DLD1 (cell line): ENCODE data around the gene PDGFD.
"Not testable (repeated sequence)": the region's sequence is repeated elsewhere in the genome, so short reads cannot be mapped to it uniquely, and the experiment has no call there.

Experiments
- in situ Hi-C: cut with HindIII; loops from 2 replicates; pipeline ENCODE4 v1.10.0; 2017; ENCODE audit warnings: low sequenced_read_pairs

Gene PDGFD

GRCh38 chr11:104058680-104059079 is 105.3 kb downstream of the PDGFD start:
- in situ Hi-C loops, result no loop called here

- in situ Hi-C loops, result no loop called here
Measured at GRCh38 chr11:104057908-104058307, 106.0 kb downstream of the PDGFD start.

GRCh38 chr11:104055596-104055995 is 108.4 kb downstream of the PDGFD start:
- in situ Hi-C loops, result no loop called here

- in situ Hi-C loops, result no loop called here
Measured at GRCh38 chr11:104054911-104055529, 108.9 kb downstream of the PDGFD start.

- in situ Hi-C loops, result no loop called here
Measured at GRCh38 chr11:104053743-104054478, 110.0 kb downstream of the PDGFD start.

GRCh38 chr11:104051778-104052177 is 112.2 kb downstream of the PDGFD start:
- in situ Hi-C loops, result no loop called here

GRCh38 chr11:104049116-104049515 is 114.8 kb downstream of the PDGFD start:
- in situ Hi-C loops, result no loop called here

- in situ Hi-C loops, result not testable (repeated sequence)
Measured at GRCh38 chr11:104046858-104047257, 117.1 kb downstream of the PDGFD start.

- in situ Hi-C loops, result no loop called here
Measured at GRCh38 chr11:104046331-104046730, 117.6 kb downstream of the PDGFD start.

GRCh38 chr11:104043678-104044239 is 120.2 kb downstream of the PDGFD start:
- in situ Hi-C loops, result no loop called here

- in situ Hi-C loops, result no loop called here
Measured at GRCh38 chr11:104043142-104043541, 120.8 kb downstream of the PDGFD start.

GRCh38 chr11:104041792-104042191 is 122.2 kb downstream of the PDGFD start:
- in situ Hi-C loops, result no loop called here

- in situ Hi-C loops, result no loop called here
Measured at GRCh38 chr11:104036995-104037394, 127.0 kb downstream of the PDGFD start.

GRCh38 chr11:104036588-104036987 is 127.4 kb downstream of the PDGFD start, which contains the start of gene DDI1:
Gene DDI1, plus strand, starts transcription at chr11:104036640. Its CDS starts 183 bp downstream, at chr11:104036823.
- in situ Hi-C loops, result no loop called here

- in situ Hi-C loops, result no loop called here
Measured at GRCh38 chr11:104033561-104033960, 130.4 kb downstream of the PDGFD start.

- in situ Hi-C loops, result no loop called here
Measured at GRCh38 chr11:104033134-104033533, 130.8 kb downstream of the PDGFD start.

- in situ Hi-C loops, result no loop called here
Measured at GRCh38 chr11:104028476-104029263, 135.3 kb downstream of the PDGFD start.

GRCh38 chr11:104024572-104024971 is 139.4 kb downstream of the PDGFD start:
- in situ Hi-C loops, result no loop called here

GRCh38 chr11:104015649-104016415 is 148.1 kb downstream of the PDGFD start:
- in situ Hi-C loops, result no loop called here

GRCh38 chr11:104011044-104011443 is 152.9 kb downstream of the PDGFD start:
- in situ Hi-C loops, result no loop called here

- in situ Hi-C loops, result no loop called here
Measured at GRCh38 chr11:104009744-104010143, 154.2 kb downstream of the PDGFD start.
